Vagina (tissue), 2 donors: ENCODE data around the gene DAZAP1. TPM values are rescaled to one million over a fixed set of nuclear protein-coding genes. Genes with fewer than 3 reads are reported as not detected.

ENCODE experiments used
- DNase-seq, 2 donors: peaks; one replicate each; pipeline ENCODE4 v3.0.0-alpha.2; 2017; ENCODE audit errors: extremely low spot score in 2 of 2
- H3K27ac ChIP-seq: fragments of 200-600 bp; sonication (generic); one replicate; pipeline ENCODE4 v1.5.1; 2019
- H3K27me3 ChIP-seq: fragments of 200-600 bp; sonication (generic); one replicate; pipeline ENCODE4 v1.5.1; 2019
- H3K36me3 ChIP-seq, 2 donors: fragments of 200-600 bp; sonication (generic); one replicate each; pipeline ENCODE4 v1.5.1; 2017 to 2019
- H3K4me1 ChIP-seq: fragments of 200-600 bp; sonication (generic); one replicate; pipeline ENCODE4 v1.5.1; 2019
- H3K4me3 ChIP-seq, 2 donors: fragments of 200-600 bp; sonication (generic); 1 replicate in 1 of 2; 2 replicates in 1 of 2; pipeline ENCODE4 v1.5.1; 2016 to 2019
- H3K9me3 ChIP-seq: fragments of 200-600 bp; sonication (generic); one replicate; pipeline ENCODE4 v1.5.1; 2019
- CTCF ChIP-seq, 3 experiments: fragments of 450-650 bp in 2 of 3; fragments of 200-600 bp in 1 of 3; sonication (generic) in 1 of 3; IDR thresholded peaks; one replicate each; pipeline ENCODE4 v1.5.1; 2017 to 2019; ENCODE audit warnings: antibody characterized with exemption in 3 of 3, mild to moderate bottlenecking in 2 of 3, moderate library complexity in 2 of 3
- POLR2A ChIP-seq, 2 donors: fragments of 450-650 bp; IDR thresholded peaks; one replicate each; pipeline ENCODE4 v1.6.1; 2017; ENCODE audit warnings: antibody characterized with exemption in 2 of 2, mild to moderate bottlenecking in 2 of 2, moderate library complexity in 2 of 2
- POLR2AphosphoS5 ChIP-seq, 2 donors: sonication (generic); formaldehyde crosslinking; IDR thresholded peaks; one replicate each; pipeline ENCODE4 v1.9.0; 2017; ENCODE audit warnings: antibody characterized with exemption in 2 of 2, mild to moderate bottlenecking in 2 of 2, low read depth in 1 of 2; ENCODE audit not compliant: insufficient read depth in 1 of 2
- intact Hi-C: fragments of 100-400 bp; cut with DNase I; formaldehyde crosslinking; loops from one replicate; pipeline ENCODE4 v1.15.1; 2023
- total RNA-seq: library from RNA; depleted of rRNA; stranded (reverse); fragments of >200 nt; gene quantifications from one replicate; pipeline ENCODE4 v1.2.3, GENCODE V29; 2016

DAZAP1 gene
- total RNA-seq, 1 donor from 2014 or later = 29.7 TPM

GRCh38 chr19:1445185-1445931 lies 38.0 kb downstream of the DAZAP1 start:
- no peak overlapping the region for H3K27ac ChIP-seq
- peaks cover 0 to 26% of the 10 kb centered on the region in 2 donors for H3K36me3 ChIP-seq
- DNase-seq = no peak
- peak; percentile 31 to 83 (median 68) for TF ChIP-seq CTCF (IDR thresholded peaks at IDR 0.05)
- no peak for TF ChIP-seq POLR2A (IDR thresholded peaks at IDR 0.05)
- TF ChIP-seq POLR2AphosphoS5 (IDR thresholded peaks at IDR 0.05; ENCODE audit: insufficient read depth in 1 of 2, low read depth in 1 of 2) = no peak
- intact Hi-C loops = loop anchor here (10.0 kb wide), 1 partner anchor 171 kb away; the partner anchor contains the start of gene FAM174C
- H3K4me1 ChIP-seq = peaks cover 37% of the 10 kb centered on the region
- H3K9me3 ChIP-seq = no peaks in the 10 kb centered on the region
- H3K27me3 ChIP-seq = peaks cover 34% of the 10 kb centered on the region
- peak overlapping the region; percentile 28 to 32 for H3K4me3 ChIP-seq

- intact Hi-C loops = loop anchor here (10.0 kb wide), 1 partner anchor 171 kb away; the partner anchor contains the start of gene FAM174C
- no peak for DNase-seq
- peaks cover 40% of the 10 kb centered on the region for H3K27me3 ChIP-seq
- peak overlapping the region; percentile 28 to 32 for H3K4me3 ChIP-seq
- no peak for TF ChIP-seq POLR2A (IDR thresholded peaks at IDR 0.05)
- TF ChIP-seq POLR2AphosphoS5 (IDR thresholded peaks at IDR 0.05; ENCODE audit: insufficient read depth in 1 of 2, low read depth in 1 of 2) = no peak
- no peak for TF ChIP-seq CTCF (IDR thresholded peaks at IDR 0.05)
- peaks cover 29% of the 10 kb centered on the region for H3K4me1 ChIP-seq
- H3K36me3 ChIP-seq = peaks cover 0 to 18% of the 10 kb centered on the region in 2 donors
- H3K9me3 ChIP-seq = no peaks in the 10 kb centered on the region
- H3K27ac ChIP-seq = no peak overlapping the region
These were observed 38.7 kb downstream of the DAZAP1 start for GRCh38 chr19:1445932-1446712.

- intact Hi-C loops = loop anchor here (10.0 kb wide), 1 partner anchor 172 kb away; the partner anchor contains the start of gene FAM174C
- TF ChIP-seq CTCF (IDR thresholded peaks at IDR 0.05) = no peak
- no peak for TF ChIP-seq POLR2A (IDR thresholded peaks at IDR 0.05)
- TF ChIP-seq POLR2AphosphoS5 (IDR thresholded peaks at IDR 0.05; ENCODE audit: insufficient read depth in 1 of 2, low read depth in 1 of 2) = no peak
These were observed 39.5 kb downstream of the DAZAP1 start for GRCh38 chr19:1446713-1447481.

GRCh38 chr19:1447504-1447903 lies 40.1 kb downstream of the DAZAP1 start:
- H3K9me3 ChIP-seq = no peaks in the 10 kb centered on the region
- DNase-seq = no peak
- peaks cover 0 to 5% of the 10 kb centered on the region in 2 donors for H3K36me3 ChIP-seq
- no peak overlapping the region for H3K27ac ChIP-seq
- H3K4me3 ChIP-seq = no peak overlapping the region
- intact Hi-C loops = loop anchor here (10.0 kb wide), 1 partner anchor 173 kb away; the partner anchor contains the start of gene FAM174C
- peaks cover 27% of the 10 kb centered on the region for H3K4me1 ChIP-seq
- TF ChIP-seq POLR2A (IDR thresholded peaks at IDR 0.05) (no peak), CTCF (IDR thresholded peaks at IDR 0.05) (no peak), POLR2AphosphoS5 (IDR thresholded peaks at IDR 0.05; ENCODE audit: insufficient read depth in 1 of 2, low read depth in 1 of 2) (no peak)
- H3K27me3 ChIP-seq = peaks cover 40% of the 10 kb centered on the region

More at GRCh38 chr19:1446713-1447481, 39.5 kb downstream of the DAZAP1 start:
- no peak for DNase-seq
- peaks cover 27% of the 10 kb centered on the region for H3K4me1 ChIP-seq
- peaks cover 0 to 11% of the 10 kb centered on the region in 2 donors for H3K36me3 ChIP-seq
- H3K27me3 ChIP-seq = peaks cover 40% of the 10 kb centered on the region
- no peaks in the 10 kb centered on the region for H3K9me3 ChIP-seq
- H3K4me3 ChIP-seq = peak overlapping the region; percentile 28 to 32
- no peak overlapping the region for H3K27ac ChIP-seq
